Karpas-422 (cell line): ENCODE results near the gene CTBP2. TPM values are rescaled to one million over a fixed set of nuclear protein-coding genes. Genes with fewer than 3 reads are reported as not detected.

Experiments used
- DNase-seq: peaks from one replicate; pipeline ENCODE4 v3.0.0-alpha.2; 2015
- H2AFZ ChIP-seq: fragments of 200-600 bp; sonication (generic); 2 replicates; pipeline ENCODE4 v1.6.1; 2014; ENCODE audit warnings: antibody characterized with exemption, low read length, mixed read lengths
- H3K27ac ChIP-seq: fragments of 200-600 bp; sonication (generic); 2 replicates; pipeline ENCODE4 v1.5.1; 2014; ENCODE audit warnings: mild to moderate bottlenecking, low read length, moderate library complexity
- H3K27me3 ChIP-seq: fragments of 200-600 bp; sonication (generic); 2 replicates; pipeline ENCODE4 v1.6.1; 2014; ENCODE audit warnings: low read length, mixed read lengths
- H3K36me3 ChIP-seq: fragments of 200-600 bp; sonication (generic); 2 replicates; pipeline ENCODE4 v1.6.1; 2014; ENCODE audit warnings: low read length, mixed read lengths; ENCODE audit not compliant: insufficient read depth
- H3K4me1 ChIP-seq: fragments of 200-600 bp; sonication (generic); 2 replicates; pipeline ENCODE4 v1.6.1; 2014; ENCODE audit warnings: mild to moderate bottlenecking, low read length, mixed read lengths
- H3K4me2 ChIP-seq: fragments of 200-600 bp; sonication (generic); 2 replicates; pipeline ENCODE4 v1.6.1; 2014; ENCODE audit warnings: low read length, low read depth, mild to moderate bottlenecking; ENCODE audit not compliant: poor library complexity, severe bottlenecking
- H3K4me3 ChIP-seq: fragments of 200-600 bp; sonication (generic); 2 replicates; pipeline ENCODE4 v1.5.1; 2014; ENCODE audit warnings: mild to moderate bottlenecking, antibody characterized with exemption, low read length, mixed read lengths
- H3K79me2 ChIP-seq: fragments of 200-600 bp; sonication (generic); 2 replicates; pipeline ENCODE4 v1.6.1; 2014; ENCODE audit warnings: mild to moderate bottlenecking, low read length, mixed read lengths
- H3K9ac ChIP-seq: fragments of 200-600 bp; sonication (generic); 2 replicates; pipeline ENCODE4 v1.6.0; 2014; ENCODE audit warnings: low read length
- H3K9me2 ChIP-seq: fragments of 200-600 bp; sonication (generic), shearing (Covaris generic); replicated peaks from 2 replicates; pipeline ENCODE4 v1.6.0; 2014; ENCODE audit warnings: mild to moderate bottlenecking, low read length, moderate library complexity; ENCODE audit not compliant: insufficient read depth
- H3K9me3 ChIP-seq: fragments of 300-700, 200-600 bp; sonication (generic); 2 replicates; pipeline ENCODE4 v1.6.1; 2014; ENCODE audit warnings: low read length, mixed read lengths
- H4K20me1 ChIP-seq: fragments of 200-600 bp; sonication (generic); 2 replicates; pipeline ENCODE4 v1.6.1; 2014; ENCODE audit warnings: mild to moderate bottlenecking, antibody characterized with exemption, low read length, low read depth; ENCODE audit not compliant: insufficient read depth
- total RNA-seq: library from RNA; depleted of rRNA; stranded (reverse); fragments of >200 nt; shearing (Covaris generic); gene quantifications from 2 replicates; pipeline ENCODE4 v1.2.3, GENCODE V29; 2014; ENCODE audit warnings: low replicate concordance

Gene CTBP2
- total RNA-seq, 1 experiment from 2014 or later: 0.15 TPM

- H2AFZ ChIP-seq: no peak overlapping the region
- no peaks in the 10 kb centered on the region for H3K79me2 ChIP-seq
- no peaks in the 10 kb centered on the region for H3K9me3 ChIP-seq
- H3K9ac ChIP-seq: no peak overlapping the region
- no peak overlapping the region for H3K4me2 ChIP-seq
- no peak overlapping the region for H3K4me3 ChIP-seq
- no peak overlapping the region for H3K27ac ChIP-seq
- no peaks in the 10 kb centered on the region for H3K27me3 ChIP-seq
- peaks cover 11% of the 10 kb centered on the region; the same call in 1 of the 2 replicates for H3K36me3 ChIP-seq
- no peaks in the 10 kb centered on the region for H3K4me1 ChIP-seq
- no peaks in the 10 kb centered on the region for H3K9me2 ChIP-seq
- DNase-seq: no peak
- H4K20me1 ChIP-seq: no peaks in the 10 kb centered on the region
These were observed 172.6 kb downstream of the CTBP2 start for GRCh38 chr10:124987788-124988187.

DNA sequence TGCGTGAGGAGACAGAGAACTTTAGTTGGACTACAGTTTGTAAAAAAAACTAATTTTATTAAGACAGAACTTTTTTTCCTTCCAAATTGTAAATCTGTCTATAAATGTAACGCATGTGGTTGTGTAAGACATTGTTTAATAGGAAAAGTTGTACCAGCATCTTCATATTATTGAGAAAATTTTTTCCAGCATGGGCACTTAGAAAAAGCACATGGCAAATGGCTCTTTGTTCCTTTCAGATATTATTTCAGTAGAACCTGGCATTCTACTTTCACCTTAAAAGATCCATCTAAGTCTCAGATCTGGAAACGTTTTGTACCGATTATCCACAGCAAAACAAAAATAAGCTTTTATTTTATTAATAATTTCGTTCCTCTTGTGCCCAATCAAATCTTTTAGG is 175.2 kb downstream of the CTBP2 start:
- Histone ChIP-seq H3K79me2 (peaks cover 11% of the 10 kb centered on the region), H4K20me1 (no peaks in the 10 kb centered on the region), H3K27ac (no peak overlapping the region), H2AFZ (no peak overlapping the region), H3K4me2 (no peak overlapping the region), H3K9me2 (no peaks in the 10 kb centered on the region), H3K4me1 (no peaks in the 10 kb centered on the region), H3K4me3 (no peak overlapping the region), H3K36me3 (peaks cover 15% of the 10 kb centered on the region; the same call in 1 of the 2 replicates), H3K9me3 (no peaks in the 10 kb centered on the region), H3K27me3 (no peaks in the 10 kb centered on the region), H3K9ac (no peak overlapping the region)
- no peak for DNase-seq

DNA sequence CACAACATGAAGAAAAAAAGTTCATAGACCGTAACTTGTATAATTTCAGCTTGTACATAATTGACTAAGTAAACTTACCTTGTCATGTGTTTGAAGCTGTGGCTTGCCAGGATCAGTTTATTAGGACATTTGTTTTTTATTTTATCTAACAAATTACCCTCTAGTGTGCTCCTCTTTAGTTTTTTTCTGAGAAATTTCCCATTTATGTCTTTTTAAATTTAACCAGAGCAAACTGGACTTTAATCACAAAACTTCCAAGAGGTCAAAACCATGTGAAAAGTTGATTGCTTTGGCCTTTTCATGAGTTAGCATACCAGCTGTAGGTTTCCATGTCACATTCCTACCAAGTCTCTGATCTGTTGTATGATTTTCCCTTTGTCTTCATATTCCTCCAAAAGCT is 176.0 kb downstream of the CTBP2 start:
- Histone ChIP-seq H3K79me2 (peaks cover 18% of the 10 kb centered on the region), H3K27me3 (no peaks in the 10 kb centered on the region), H3K36me3 (peaks cover 15% of the 10 kb centered on the region; the same call in 1 of the 2 replicates), H3K4me1 (no peaks in the 10 kb centered on the region), H3K4me3 (no peak overlapping the region), H3K27ac (no peak overlapping the region), H3K4me2 (no peak overlapping the region), H4K20me1 (no peaks in the 10 kb centered on the region), H3K9ac (no peak overlapping the region), H2AFZ (no peak overlapping the region), H3K9me3 (no peaks in the 10 kb centered on the region), H3K9me2 (no peaks in the 10 kb centered on the region)
- no peak for DNase-seq

DNA sequence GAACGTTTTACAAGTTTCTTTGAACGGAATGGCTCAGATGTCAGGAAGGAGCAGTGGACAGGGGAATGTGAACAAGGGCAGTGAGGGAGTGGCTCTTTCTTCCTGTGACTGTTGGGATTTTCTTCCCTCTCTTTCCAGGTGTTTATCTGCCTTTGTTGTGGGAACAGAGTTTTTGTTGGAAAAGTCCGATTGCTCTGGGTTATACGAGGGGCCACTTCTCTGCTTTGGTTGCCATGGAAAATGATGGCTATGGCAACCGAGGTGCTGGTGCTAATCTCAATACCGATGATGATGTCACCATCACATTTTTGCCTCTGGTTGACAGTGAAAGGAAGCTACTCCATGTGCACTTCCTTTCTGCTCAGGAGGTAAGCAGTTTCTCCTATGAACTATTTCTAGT is 177.0 kb downstream of the CTBP2 start:
- no peaks in the 10 kb centered on the region for H3K9me3 ChIP-seq
- no peak for DNase-seq
- H2AFZ ChIP-seq: no peak overlapping the region
- no peaks in the 10 kb centered on the region for H3K4me1 ChIP-seq
- H4K20me1 ChIP-seq: no peaks in the 10 kb centered on the region
- peaks cover 28% of the 10 kb centered on the region for H3K79me2 ChIP-seq
- no peaks in the 10 kb centered on the region for H3K27me3 ChIP-seq
- H3K4me3 ChIP-seq: no peak overlapping the region
- H3K9ac ChIP-seq: no peak overlapping the region
- H3K9me2 ChIP-seq: no peaks in the 10 kb centered on the region
- H3K4me2 ChIP-seq: no peak overlapping the region
- H3K36me3 ChIP-seq: peaks cover 15% of the 10 kb centered on the region; the same call in 1 of the 2 replicates
- H3K27ac ChIP-seq: no peak overlapping the region

DNA sequence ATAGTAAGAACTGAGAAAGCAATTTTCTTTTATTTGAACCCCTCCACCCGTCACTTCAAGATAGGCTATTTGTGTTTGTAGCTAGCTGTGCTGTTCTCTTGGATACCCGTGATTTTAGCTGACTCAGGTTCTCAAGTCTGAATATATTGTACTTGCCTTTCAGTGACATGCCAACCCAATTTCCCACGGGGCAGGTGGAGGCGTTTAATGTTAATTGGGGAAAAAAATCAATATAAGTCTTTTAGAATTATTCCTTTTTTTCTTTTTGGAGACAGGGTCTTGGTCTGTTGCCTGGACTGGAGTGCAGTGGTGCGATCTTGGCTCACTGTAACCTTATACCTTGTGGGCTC is 182.0 kb downstream of the CTBP2 start:
- no peaks in the 10 kb centered on the region for H3K4me1 ChIP-seq
- H3K9ac ChIP-seq: no peak overlapping the region
- no peaks in the 10 kb centered on the region for H3K9me3 ChIP-seq
- H3K36me3 ChIP-seq: peaks cover 21% of the 10 kb centered on the region; the same call in 1 of the 2 replicates
- H3K27ac ChIP-seq: no peak overlapping the region
- no peak overlapping the region for H3K4me2 ChIP-seq
- H3K4me3 ChIP-seq: no peak overlapping the region
- no peaks in the 10 kb centered on the region for H3K9me2 ChIP-seq
- H2AFZ ChIP-seq: no peak overlapping the region
- H3K27me3 ChIP-seq: no peaks in the 10 kb centered on the region
- peaks cover 57% of the 10 kb centered on the region for H3K79me2 ChIP-seq
- DNase-seq: no peak
- H4K20me1 ChIP-seq: no peaks in the 10 kb centered on the region

GRCh38 chr10:124977648-124978375 is 182.6 kb downstream of the CTBP2 start:
- H3K4me2 ChIP-seq: no peak overlapping the region
- H3K4me1 ChIP-seq: no peaks in the 10 kb centered on the region
- H3K9me2 ChIP-seq: no peaks in the 10 kb centered on the region
- H3K9ac ChIP-seq: no peak overlapping the region
- no peak overlapping the region for H3K4me3 ChIP-seq
- H3K9me3 ChIP-seq: no peaks in the 10 kb centered on the region
- no peaks in the 10 kb centered on the region for H4K20me1 ChIP-seq
- no peak overlapping the region for H3K27ac ChIP-seq
- H3K27me3 ChIP-seq: no peaks in the 10 kb centered on the region
- peaks cover 21% of the 10 kb centered on the region; the same call in 1 of the 2 replicates for H3K36me3 ChIP-seq
- peaks cover 60% of the 10 kb centered on the region for H3K79me2 ChIP-seq
- H2AFZ ChIP-seq: no peak overlapping the region
- DNase-seq: no peak

- H3K9me3 ChIP-seq: no peaks in the 10 kb centered on the region
- no peak overlapping the region for H3K4me2 ChIP-seq
- peaks cover 24% of the 10 kb centered on the region; the same call in 1 of the 2 replicates for H3K36me3 ChIP-seq
- H3K27me3 ChIP-seq: no peaks in the 10 kb centered on the region
- DNase-seq: no peak
- H3K9me2 ChIP-seq: no peaks in the 10 kb centered on the region
- no peak overlapping the region for H3K4me3 ChIP-seq
- no peaks in the 10 kb centered on the region for H3K4me1 ChIP-seq
- no peak overlapping the region for H3K9ac ChIP-seq
- H3K79me2 ChIP-seq: peaks cover 66% of the 10 kb centered on the region
- H4K20me1 ChIP-seq: no peaks in the 10 kb centered on the region
- no peak overlapping the region for H2AFZ ChIP-seq
- H3K27ac ChIP-seq: no peak overlapping the region
These were observed 183.2 kb downstream of the CTBP2 start for GRCh38 chr10:124977161-124977560.

GRCh38 chr10:124975977-124976514 is 184.3 kb downstream of the CTBP2 start:
- no peaks in the 10 kb centered on the region for H3K9me2 ChIP-seq
- no peaks in the 10 kb centered on the region for H3K27me3 ChIP-seq
- H3K9me3 ChIP-seq: no peaks in the 10 kb centered on the region
- H3K4me1 ChIP-seq: no peaks in the 10 kb centered on the region
- H3K9ac ChIP-seq: no peak overlapping the region
- H2AFZ ChIP-seq: no peak overlapping the region
- peaks cover 72% of the 10 kb centered on the region for H3K79me2 ChIP-seq
- no peak for DNase-seq
- no peak overlapping the region for H3K27ac ChIP-seq
- no peak overlapping the region for H3K4me3 ChIP-seq
- no peaks in the 10 kb centered on the region for H4K20me1 ChIP-seq
- H3K36me3 ChIP-seq: peaks cover 20% of the 10 kb centered on the region; the same call in 1 of the 2 replicates
- no peak overlapping the region for H3K4me2 ChIP-seq
